HG03064 (cell line): ENCODE data around the gene DDIAS.
"Not testable (repeated sequence)": the region's sequence is repeated elsewhere in the genome, so short reads cannot be mapped to it uniquely, and the experiment has no call there.

Experiments used
- ATAC-seq: cut with Tn5 transposase; IDR thresholded peaks from one replicate; pipeline ENCODE4 v1.9.1; 2021; ENCODE audit warnings: low read depth; ENCODE audit not compliant: unreplicated experiment

Gene DDIAS

GRCh38 chr11:82920227-82920626, 18.7 kb downstream of the DDIAS start:
- not testable (repeated sequence) for ATAC-seq

- ATAC-seq = not testable (repeated sequence)
These were observed 21.0 kb downstream of the DDIAS start for GRCh38 chr11:82922396-82923173.

- ATAC-seq = peak; percentile 61
These were observed 23.1 kb downstream of the DDIAS start for GRCh38 chr11:82924522-82925224.

- peak; percentile 60 for ATAC-seq
These were observed 25.8 kb downstream of the DDIAS start for GRCh38 chr11:82927264-82927880.

- ATAC-seq = no peak
These were observed 27.6 kb downstream of the DDIAS start for GRCh38 chr11:82929121-82929520.

GRCh38 chr11:82930229-82930628, 28.7 kb downstream of the DDIAS start:
- no peak for ATAC-seq

GRCh38 chr11:82930734-82931133, 29.2 kb downstream of the DDIAS start:
- ATAC-seq = no peak

GRCh38 chr11:82932564-82932963, 31.0 kb downstream of the DDIAS start:
- no peak for ATAC-seq

- no peak for ATAC-seq
These were observed 34.7 kb downstream of the DDIAS start for GRCh38 chr11:82936261-82936660.

GRCh38 chr11:82937554-82937953, 36.0 kb downstream of the DDIAS start:
- ATAC-seq = no peak

GRCh38 chr11:82939456-82939855, 37.9 kb downstream of the DDIAS start:
- no peak for ATAC-seq

- ATAC-seq = no peak
These were observed 40.8 kb downstream of the DDIAS start for GRCh38 chr11:82942376-82942775.

GRCh38 chr11:82943430-82943829, 41.9 kb downstream of the DDIAS start:
- not testable (repeated sequence) for ATAC-seq

- ATAC-seq = no peak
These were observed 42.7 kb downstream of the DDIAS start for GRCh38 chr11:82944198-82944597.

- ATAC-seq = not testable (repeated sequence)
These were observed 43.5 kb downstream of the DDIAS start for GRCh38 chr11:82945041-82945440.

GRCh38 chr11:82945682-82946081, 44.1 kb downstream of the DDIAS start:
- ATAC-seq = no peak

- no peak for ATAC-seq
These were observed 47.8 kb downstream of the DDIAS start for GRCh38 chr11:82949352-82949751.

GRCh38 chr11:82950502-82950901, 49.0 kb downstream of the DDIAS start:
- not testable (repeated sequence) for ATAC-seq

GRCh38 chr11:82955736-82956453, 54.4 kb downstream of the DDIAS start:
- ATAC-seq = not testable (repeated sequence)

GRCh38 chr11:82959987-82960778, 58.6 kb downstream of the DDIAS start:
- ATAC-seq = peak; percentile 93
